HepG2 (cell line): ENCODE data around the gene DLG5. TPM values are rescaled to one million over a fixed set of nuclear protein-coding genes. Genes with fewer than 3 reads are reported as not detected.
A peak's percentile ranks its signal among the peaks of the same experiment; 100 is the strongest.

Source experiments
- CBX1 ChIP-seq: IDR thresholded peaks from one replicate; pipeline ENCODE4 v1.6.1; 2016; ENCODE audit warnings: antibody characterized with exemption, low read depth
- ETV5 ChIP-seq: IDR thresholded peaks from 2 replicates; pipeline ENCODE4 v1.6.1; 2018; ENCODE audit warnings: missing biosample characterization, missing genetic modification reagents, inconsistent platforms, borderline replicate concordance
- GATA4 ChIP-seq: sonication (generic); IDR thresholded peaks from 2 replicates; pipeline ENCODE4 v1.6.1; 2016; ENCODE audit warnings: antibody characterized with exemption, low read depth, borderline replicate concordance
- HNF4A ChIP-seq: sonication (generic); formaldehyde crosslinking; IDR thresholded peaks from 2 replicates; pipeline ENCODE4 v1.4.0; 2020; ENCODE audit warnings: missing genetic modification reagents
- HOXA5 ChIP-seq: sonication (generic); formaldehyde crosslinking; IDR thresholded peaks from 2 replicates; pipeline ENCODE4 v1.4.0; 2020; ENCODE audit warnings: missing genetic modification reagents
- KLF6 ChIP-seq: IDR thresholded peaks from 2 replicates; pipeline ENCODE4 v1.8.0; 2016; ENCODE audit warnings: missing biosample characterization, missing genetic modification reagents
- RARA ChIP-seq: IDR thresholded peaks from 2 replicates; pipeline ENCODE4 v1.6.1; 2016; ENCODE audit warnings: missing genetic modification reagents, missing compliant biosample characterization
- SALL1 ChIP-seq: sonication (generic); formaldehyde crosslinking; IDR thresholded peaks from 2 replicates; pipeline ENCODE4 v1.8.0; 2022; ENCODE audit warnings: mild to moderate bottlenecking, missing genetic modification reagents
- SP1 ChIP-seq, 2 experiments: fragments of 450-650 bp in 1 of 2; sonication (generic) in 1 of 2; formaldehyde crosslinking in 1 of 2; IDR thresholded peaks; 2 replicates each; pipeline versions ENCODE4 v1.4.0 to v1.6.1; 2016 to 2020; ENCODE audit warnings: missing genetic modification reagents in 1 of 2
- SP4 ChIP-seq: sonication (generic); formaldehyde crosslinking; IDR thresholded peaks from 2 replicates; pipeline ENCODE4 v1.8.1; 2023; ENCODE audit warnings: mild to moderate bottlenecking, missing genetic modification reagents
- TBX2 ChIP-seq: sonication (generic); formaldehyde crosslinking; IDR thresholded peaks from 2 replicates; pipeline ENCODE4 v1.5.0; 2020; ENCODE audit warnings: missing genetic modification reagents, mild to moderate bottlenecking, borderline replicate concordance
- TEAD2 ChIP-seq: sonication (generic); formaldehyde crosslinking; IDR thresholded peaks from 2 replicates; pipeline ENCODE4 v1.9.0; 2021; ENCODE audit warnings: missing genetic modification reagents
- ZFX ChIP-seq: sonication (generic); formaldehyde crosslinking; IDR thresholded peaks from 2 replicates; pipeline ENCODE4 v1.4.0; 2020; ENCODE audit warnings: mild to moderate bottlenecking, low read depth, missing genetic modification reagents, moderate library complexity
- ZNF20 ChIP-seq: sonication (generic); formaldehyde crosslinking; IDR thresholded peaks from 2 replicates; pipeline ENCODE4 v1.4.0; 2020; ENCODE audit warnings: mild to moderate bottlenecking, moderate library complexity, missing genetic modification reagents
- ZNF224 ChIP-seq: sonication (generic); formaldehyde crosslinking; IDR thresholded peaks from 2 replicates; pipeline ENCODE4 v1.5.0; 2020; ENCODE audit warnings: mild to moderate bottlenecking, missing genetic modification reagents
- ZNF660 ChIP-seq: sonication (generic); formaldehyde crosslinking; IDR thresholded peaks from 2 replicates; pipeline ENCODE4 v1.5.1; 2020; ENCODE audit warnings: mild to moderate bottlenecking, low read depth, missing genetic modification reagents, borderline replicate concordance
- ZNF747 ChIP-seq: sonication (generic); formaldehyde crosslinking; IDR thresholded peaks from 2 replicates; pipeline ENCODE4 v1.8.1; 2023; ENCODE audit warnings: missing genetic modification reagents, mild to moderate bottlenecking, borderline replicate concordance
- ZSCAN22 ChIP-seq: sonication (generic); formaldehyde crosslinking; IDR thresholded peaks from 2 replicates; pipeline ENCODE4 v1.4.0; 2020; ENCODE audit warnings: mild to moderate bottlenecking, missing genetic modification reagents
- polyA plus RNA-seq, 8 experiments: library from polyadenylated mRNA; depleted of rRNA in 3 of 8; stranded (reverse) in 7 of 8; unstranded in 1 of 8; fragments of >200 nt; fragmentation: Illumina TruSeq in 4 of 8; extraction: Trizol in 4 of 8; gene quantifications; 2 replicates each; pipeline versions ENCODE4 v1.2.1 to v1.2.3, GENCODE V29; 2011 to 2016; ENCODE audit warnings: low read depth in 4 of 8, missing spikeins in 1 of 8, mixed read lengths in 1 of 8; ENCODE audit not compliant: insufficient read depth in 1 of 8
- total RNA-seq, 5 experiments: library from RNA; depleted of rRNA; stranded (reverse); fragments of >200 nt; fragmentation: Illumina TruSeq; extraction: Trizol; gene quantifications; 2 replicates each; pipeline ENCODE4 v1.2.3, GENCODE V29; 2016; ENCODE audit warnings: low read depth in 1 of 5
- TF ChIP-seq, protein P1 (sequence below): sonication (generic); formaldehyde crosslinking; IDR thresholded peaks from 2 replicates; pipeline ENCODE4 v1.5.1; 2020; ENCODE audit warnings: missing genetic modification reagents, mild to moderate bottlenecking, borderline replicate concordance
- TF ChIP-seq, protein P2 (sequence below): sonication (generic); formaldehyde crosslinking; IDR thresholded peaks from 2 replicates; pipeline ENCODE4 v1.9.0; 2021; ENCODE audit warnings: missing genetic modification reagents, mild to moderate bottlenecking, borderline replicate concordance
- TF ChIP-seq, protein P3 (sequence below): sonication (generic); formaldehyde crosslinking; IDR thresholded peaks from 2 replicates; pipeline ENCODE4 v1.5.0; 2020; ENCODE audit warnings: missing genetic modification reagents
- TF ChIP-seq, protein P4 (sequence below): sonication (generic); formaldehyde crosslinking; IDR thresholded peaks from 2 replicates; pipeline ENCODE4 v1.8.1; 2023; ENCODE audit warnings: missing genetic modification reagents, mild to moderate bottlenecking, borderline replicate concordance
- TF ChIP-seq, protein P5 (sequence below): sonication (generic); formaldehyde crosslinking; IDR thresholded peaks from 2 replicates; pipeline ENCODE4 v1.4.0; 2020; ENCODE audit warnings: missing genetic modification reagents
- TF ChIP-seq, protein P6 (sequence below): sonication (generic); formaldehyde crosslinking; IDR thresholded peaks from 2 replicates; pipeline ENCODE4 v1.4.0; 2020; ENCODE audit warnings: mild to moderate bottlenecking, missing genetic modification reagents
- TF ChIP-seq, protein P7 (sequence below): IDR thresholded peaks from 2 replicates; pipeline ENCODE4 v1.6.1; 2016; ENCODE audit warnings: control low read depth

DLG5 gene
- total and polyA plus RNA-seq, 2 of the 13 experiments (the other 11 are each of a cell fraction or from before 2014, with no cell fraction given): 15.5 to 18.2 TPM

DNA sequence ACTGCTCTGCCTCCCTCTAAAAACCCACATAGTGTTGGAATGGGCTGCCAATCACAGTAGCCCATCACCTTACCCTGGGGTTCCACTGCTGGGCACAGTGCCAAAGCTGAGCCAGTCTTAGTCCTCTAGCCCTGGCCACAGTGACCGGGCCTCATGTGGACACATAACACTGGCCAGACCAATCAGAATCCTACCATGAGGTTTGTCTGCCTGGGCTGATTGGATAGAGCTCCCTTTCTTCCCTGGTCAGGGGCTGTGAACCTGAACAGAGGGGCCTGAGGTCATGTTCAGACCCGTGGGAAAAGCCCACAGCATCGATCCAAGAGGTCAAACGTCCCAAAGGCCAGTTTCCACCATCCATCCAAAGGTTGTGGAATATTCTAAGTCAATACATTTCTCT lies 6.1 kb downstream of the DLG5 start (continued):
- peak; percentile 47; the same call in 1 of the 2 replicates for TF ChIP-seq HNF4A (CRISPR knock-in tag)
- TF ChIP-seq CBX1: no peak
- no peak for TF ChIP-seq ZSCAN22 (CRISPR knock-in tag)
- no peak for TF ChIP-seq KLF6 (CRISPR knock-in tag)
- TF ChIP-seq ZNF20: no peak
- TF ChIP-seq, protein P1, sequence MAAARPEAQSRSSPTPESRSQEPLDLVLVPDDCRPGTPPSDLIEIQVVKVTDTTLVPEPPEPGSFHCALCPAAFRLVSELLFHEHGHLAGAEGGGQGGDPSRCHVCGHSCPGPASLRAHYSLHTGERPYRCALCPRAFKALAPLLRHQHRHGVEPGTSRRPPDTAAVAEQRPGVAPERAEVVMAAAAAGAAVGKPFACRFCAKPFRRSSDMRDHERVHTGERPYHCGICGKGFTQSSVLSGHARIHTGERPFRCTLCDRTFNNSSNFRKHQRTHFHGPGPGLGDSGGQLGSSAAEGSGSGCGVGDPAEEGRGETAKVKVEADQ: no peak
- TF ChIP-seq, protein P2, sequence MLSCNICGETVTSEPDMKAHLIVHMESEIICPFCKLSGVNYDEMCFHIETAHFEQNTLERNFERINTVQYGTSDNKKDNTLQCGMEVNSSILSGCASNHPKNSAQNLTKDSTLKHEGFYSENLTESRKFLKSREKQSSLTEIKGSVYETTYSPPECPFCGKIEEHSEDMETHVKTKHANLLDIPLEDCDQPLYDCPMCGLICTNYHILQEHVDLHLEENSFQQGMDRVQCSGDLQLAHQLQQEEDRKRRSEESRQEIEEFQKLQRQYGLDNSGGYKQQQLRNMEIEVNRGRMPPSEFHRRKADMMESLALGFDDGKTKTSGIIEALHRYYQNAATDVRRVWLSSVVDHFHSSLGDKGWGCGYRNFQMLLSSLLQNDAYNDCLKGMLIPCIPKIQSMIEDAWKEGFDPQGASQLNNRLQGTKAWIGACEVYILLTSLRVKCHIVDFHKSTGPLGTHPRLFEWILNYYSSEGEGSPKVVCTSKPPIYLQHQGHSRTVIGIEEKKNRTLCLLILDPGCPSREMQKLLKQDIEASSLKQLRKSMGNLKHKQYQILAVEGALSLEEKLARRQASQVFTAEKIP (CRISPR knock-in tag): no peak
- TF ChIP-seq, protein P3, sequence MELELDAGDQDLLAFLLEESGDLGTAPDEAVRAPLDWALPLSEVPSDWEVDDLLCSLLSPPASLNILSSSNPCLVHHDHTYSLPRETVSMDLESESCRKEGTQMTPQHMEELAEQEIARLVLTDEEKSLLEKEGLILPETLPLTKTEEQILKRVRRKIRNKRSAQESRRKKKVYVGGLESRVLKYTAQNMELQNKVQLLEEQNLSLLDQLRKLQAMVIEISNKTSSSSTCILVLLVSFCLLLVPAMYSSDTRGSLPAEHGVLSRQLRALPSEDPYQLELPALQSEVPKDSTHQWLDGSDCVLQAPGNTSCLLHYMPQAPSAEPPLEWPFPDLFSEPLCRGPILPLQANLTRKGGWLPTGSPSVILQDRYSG (CRISPR knock-in tag): no peak
- TF ChIP-seq HOXA5 (CRISPR knock-in tag): no peak
- TF ChIP-seq, protein P4, sequence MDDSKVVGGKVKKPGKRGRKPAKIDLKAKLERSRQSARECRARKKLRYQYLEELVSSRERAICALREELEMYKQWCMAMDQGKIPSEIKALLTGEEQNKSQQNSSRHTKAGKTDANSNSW: no peak
- TF ChIP-seq ZNF660 (CRISPR knock-in tag): no peak
- no peak for TF ChIP-seq TBX2 (CRISPR knock-in tag)
- no peak for TF ChIP-seq SP1 (IDR thresholded peaks at IDR 0.05)
- no peak for TF ChIP-seq SP1 (CRISPR knock-in tag; IDR thresholded peaks at IDR 0.05)
- TF ChIP-seq ETV5 (CRISPR knock-in tag): no peak
- TF ChIP-seq GATA4: no peak
- no peak for TF ChIP-seq TEAD2 (CRISPR knock-in tag)
- TF ChIP-seq, protein P5, sequence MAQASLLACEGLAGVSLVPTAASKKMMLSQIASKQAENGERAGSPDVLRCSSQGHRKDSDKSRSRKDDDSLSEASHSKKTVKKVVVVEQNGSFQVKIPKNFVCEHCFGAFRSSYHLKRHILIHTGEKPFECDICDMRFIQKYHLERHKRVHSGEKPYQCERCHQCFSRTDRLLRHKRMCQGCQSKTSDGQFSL (CRISPR knock-in tag): no peak
- TF ChIP-seq SP4 (CRISPR knock-in tag): no peak
- TF ChIP-seq ZNF747 (CRISPR knock-in tag): no peak
- peak; percentile 21; the same call in 1 of the 2 replicates for TF ChIP-seq ZFX (CRISPR knock-in tag)
- peak; percentile 35; the same call in 1 of the 2 replicates for TF ChIP-seq SALL1 (CRISPR knock-in tag)
- TF ChIP-seq, protein P6, sequence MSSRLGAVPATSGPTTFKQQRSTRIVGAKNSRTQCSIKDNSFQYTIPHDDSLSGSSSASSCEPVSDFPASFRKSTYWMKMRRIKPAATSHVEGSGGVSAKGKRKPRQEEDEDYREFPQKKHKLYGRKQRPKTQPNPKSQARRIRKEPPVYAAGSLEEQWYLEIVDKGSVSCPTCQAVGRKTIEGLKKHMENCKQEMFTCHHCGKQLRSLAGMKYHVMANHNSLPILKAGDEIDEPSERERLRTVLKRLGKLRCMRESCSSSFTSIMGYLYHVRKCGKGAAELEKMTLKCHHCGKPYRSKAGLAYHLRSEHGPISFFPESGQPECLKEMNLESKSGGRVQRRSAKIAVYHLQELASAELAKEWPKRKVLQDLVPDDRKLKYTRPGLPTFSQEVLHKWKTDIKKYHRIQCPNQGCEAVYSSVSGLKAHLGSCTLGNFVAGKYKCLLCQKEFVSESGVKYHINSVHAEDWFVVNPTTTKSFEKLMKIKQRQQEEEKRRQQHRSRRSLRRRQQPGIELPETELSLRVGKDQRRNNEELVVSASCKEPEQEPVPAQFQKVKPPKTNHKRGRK (CRISPR knock-in tag): no peak
- peak; percentile 39; the same call in 1 of the 2 replicates for TF ChIP-seq RARA (CRISPR knock-in tag)
- no peak for TF ChIP-seq ZNF224 (CRISPR knock-in tag)
- TF ChIP-seq, protein P7, sequence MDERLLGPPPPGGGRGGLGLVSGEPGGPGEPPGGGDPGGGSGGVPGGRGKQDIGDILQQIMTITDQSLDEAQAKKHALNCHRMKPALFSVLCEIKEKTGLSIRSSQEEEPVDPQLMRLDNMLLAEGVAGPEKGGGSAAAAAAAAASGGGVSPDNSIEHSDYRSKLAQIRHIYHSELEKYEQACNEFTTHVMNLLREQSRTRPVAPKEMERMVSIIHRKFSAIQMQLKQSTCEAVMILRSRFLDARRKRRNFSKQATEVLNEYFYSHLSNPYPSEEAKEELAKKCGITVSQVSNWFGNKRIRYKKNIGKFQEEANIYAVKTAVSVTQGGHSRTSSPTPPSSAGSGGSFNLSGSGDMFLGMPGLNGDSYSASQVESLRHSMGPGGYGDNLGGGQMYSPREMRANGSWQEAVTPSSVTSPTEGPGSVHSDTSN (CRISPR knock-in tag): no peak
